Ishikawa (cell line): ENCODE measurements around the gene GDI2.

ENCODE experiments used
- CEBPB ChIP-seq: IDR thresholded peaks from 2 replicates; pipeline ENCODE4 v1.6.1; 2012
- CREB1 ChIP-seq: IDR thresholded peaks from 2 replicates; pipeline ENCODE4 v1.6.1; 2012; ENCODE audit warnings: low read depth
- EGR1 ChIP-seq: IDR thresholded peaks from 2 replicates; pipeline ENCODE4 v1.6.1; 2012
- EP300 ChIP-seq: IDR thresholded peaks from 2 replicates; pipeline ENCODE4 v1.6.1; 2012; ENCODE audit warnings: borderline replicate concordance
- FOXM1 ChIP-seq: IDR thresholded peaks from 2 replicates; pipeline ENCODE4 v1.6.1; 2012; ENCODE audit warnings: low read depth, borderline replicate concordance
- MAX ChIP-seq: IDR thresholded peaks from 2 replicates; pipeline ENCODE4 v1.6.1; 2012
- NFIC ChIP-seq: IDR thresholded peaks from 2 replicates; pipeline ENCODE4 v1.6.1; 2012
- RAD21 ChIP-seq: IDR thresholded peaks from 2 replicates; pipeline ENCODE4 v1.6.1; 2012; ENCODE audit warnings: low read depth
- REST ChIP-seq: IDR thresholded peaks from 2 replicates; pipeline ENCODE4 v1.6.1; 2012; ENCODE audit warnings: low read depth, mild to moderate bottlenecking
- TAF1 ChIP-seq: IDR thresholded peaks from 2 replicates; pipeline ENCODE4 v1.6.1; 2012; ENCODE audit warnings: low read depth, mild to moderate bottlenecking
- TCF12 ChIP-seq: IDR thresholded peaks from 2 replicates; pipeline ENCODE4 v1.6.1; 2012; ENCODE audit warnings: low read depth
- TEAD4 ChIP-seq: IDR thresholded peaks from 2 replicates; pipeline ENCODE4 v1.6.1; 2012
- USF1 ChIP-seq: IDR thresholded peaks from 2 replicates; pipeline ENCODE4 v1.6.1; 2012
- YY1 ChIP-seq: IDR thresholded peaks from 2 replicates; pipeline ENCODE4 v1.6.1; 2012; ENCODE audit warnings: low read depth
- ZBTB7A ChIP-seq: IDR thresholded peaks from 2 replicates; pipeline ENCODE4 v1.6.1; 2012; ENCODE audit warnings: low read depth

Gene GDI2

GRCh38 chr10:5738427-5738826 lies 74.8 kb downstream of the GDI2 start:
- TF ChIP-seq CREB1: no peak
- no peak for TF ChIP-seq TEAD4
- no peak for TF ChIP-seq FOXM1
- no peak for TF ChIP-seq EGR1
- TF ChIP-seq TCF12: no peak
- TF ChIP-seq NFIC: no peak
- TF ChIP-seq YY1: no peak
- no peak for TF ChIP-seq TAF1
- TF ChIP-seq USF1: no peak

GRCh38 chr10:5737352-5737751 lies 75.9 kb downstream of the GDI2 start:
- TF ChIP-seq TAF1 (no peak), REST (no peak), NFIC (no peak), EGR1 (no peak), EP300 (no peak), TCF12 (no peak), RAD21 (no peak), CREB1 (no peak), TEAD4 (no peak), CEBPB (no peak), ZBTB7A (no peak), MAX (no peak), FOXM1 (no peak), USF1 (no peak), YY1 (no peak)

- TF ChIP-seq CREB1 (no peak), REST (no peak), TCF12 (no peak), USF1 (no peak), YY1 (no peak), NFIC (no peak), FOXM1 (no peak), TEAD4 (no peak), EGR1 (no peak), RAD21 (no peak), EP300 (no peak), CEBPB (no peak)
Measured at GRCh38 chr10:5736591-5736990, 76.6 kb downstream of the GDI2 start.

GRCh38 chr10:5735119-5735518 lies 78.1 kb downstream of the GDI2 start:
- TF ChIP-seq CREB1: no peak
- TF ChIP-seq CEBPB: no peak
- TF ChIP-seq RAD21: no peak
- no peak for TF ChIP-seq EGR1
- TF ChIP-seq MAX: no peak
- no peak for TF ChIP-seq YY1
- no peak for TF ChIP-seq TAF1
- TF ChIP-seq TEAD4: no peak
- TF ChIP-seq ZBTB7A: no peak
- TF ChIP-seq EP300: no peak
- TF ChIP-seq REST: no peak
- no peak for TF ChIP-seq TCF12
- TF ChIP-seq NFIC: no peak
- TF ChIP-seq FOXM1: no peak
- TF ChIP-seq USF1: no peak
